PC-3 (cell line): Measurements from ENCODE around the gene TMEM18. TPM values are rescaled to one million over a fixed set of nuclear protein-coding genes. Genes with fewer than 3 reads are reported as not detected.

Experiments
- ATAC-seq: fragments of 200-7000 bp; cut with Tn5 transposase; 2 replicates; pipeline ENCODE4 v1.9.1; 2020; ENCODE audit warnings: mild to moderate bottlenecking, moderate library complexity
- BruUV-seq: library from RNA; stranded (reverse); fragments of 400-500 nt; replicated peaks from 2 replicates; lab custom pipeline; 2021; lab: Mats Ljungman, UMichigan
- CTCF ChIA-PET: fragments of 300-600 bp; sonication (Branson Sonifier 250); formaldehyde crosslinking; loops from one replicate; lab custom pipeline; 2022; ENCODE audit warnings: antibody characterized with exemption; lab: Charles Lee
- POLR2A ChIA-PET: fragments of 300-600 bp; sonication (Branson Sonifier 250); formaldehyde crosslinking; loops from one replicate; lab custom pipeline; 2022; ENCODE audit warnings: antibody characterized with exemption; ENCODE audit not compliant: unreplicated experiment; lab: Charles Lee
- DNase-seq: peaks from one replicate; pipeline ENCODE4 v3.0.0-alpha.2; 2015
- H2AFZ ChIP-seq: fragments of 300-600 bp; sonication (generic); 2 replicates; pipeline ENCODE4 v1.6.0; 2016; ENCODE audit warnings: antibody characterized with exemption, low read length
- H3F3A ChIP-seq: fragments of 300-600 bp; sonication (generic); one replicate; pipeline ENCODE4 v1.6.0; 2017; ENCODE audit warnings: antibody characterized with exemption, low read length, control low read depth, mild to moderate bottlenecking; ENCODE audit not compliant: unreplicated experiment
- H3K27ac ChIP-seq: fragments of 300-600 bp; sonication (generic); 2 replicates; pipeline ENCODE4 v1.5.1; 2016; ENCODE audit warnings: mild to moderate bottlenecking, low read length
- H3K27me3 ChIP-seq: fragments of 300-600 bp; sonication (generic); 2 replicates; pipeline ENCODE4 v1.6.1; 2016; ENCODE audit warnings: low read length, mixed read lengths
- H3K36me3 ChIP-seq: fragments of 300-600 bp; sonication (generic); 2 replicates; pipeline ENCODE4 v1.6.1; 2016; ENCODE audit warnings: low read depth, mixed run types, low read length, mixed read lengths
- H3K4me1 ChIP-seq: fragments of 300-600 bp; sonication (generic); 2 replicates; pipeline ENCODE4 v1.5.1; 2016; ENCODE audit warnings: low read length; ENCODE audit not compliant: insufficient read depth
- H3K4me2 ChIP-seq: fragments of 300-600 bp; sonication (generic); 2 replicates; pipeline ENCODE4 v1.6.0; 2016; ENCODE audit warnings: low read length
- H3K4me3 ChIP-seq: fragments of 300-600 bp; sonication (generic); 2 replicates; pipeline ENCODE4 v1.5.1; 2016; ENCODE audit warnings: mild to moderate bottlenecking, low read length, mixed read lengths
- H3K79me2 ChIP-seq: fragments of 300-600 bp; sonication (generic); 2 replicates; pipeline ENCODE4 v1.6.1; 2017; ENCODE audit warnings: low read length, mixed read lengths
- H3K9ac ChIP-seq: fragments of 300-600 bp; sonication (generic); 2 replicates; pipeline ENCODE4 v1.6.0; 2016; ENCODE audit warnings: mild to moderate bottlenecking, low read length
- H3K9me2 ChIP-seq: fragments of 300-600 bp; sonication (generic); replicated peaks from 2 replicates; pipeline ENCODE4 v1.6.1; 2016; ENCODE audit warnings: mixed run types, low read length, mixed read lengths
- H3K9me3 ChIP-seq: fragments of 300-600 bp; sonication (generic); 2 replicates; pipeline ENCODE4 v1.6.1; 2016; ENCODE audit warnings: low read length, mixed read lengths
- H4K20me1 ChIP-seq: fragments of 300-600 bp; sonication (generic); 2 replicates; pipeline ENCODE4 v1.6.1; 2016; ENCODE audit warnings: low read length, mixed read lengths
- EZH2 ChIP-seq: fragments of 300-600 bp; sonication (generic); IDR thresholded peaks from one replicate; pipeline ENCODE4 v1.6.1; 2017; ENCODE audit warnings: antibody characterized with exemption, mild to moderate bottlenecking, low read length; ENCODE audit not compliant: unreplicated experiment
- EZH2phosphoT487 ChIP-seq: fragments of 300-600 bp; sonication (generic); IDR thresholded peaks from 2 replicates; pipeline ENCODE4 v1.6.1; 2018; ENCODE audit warnings: mild to moderate bottlenecking, antibody characterized with exemption, low read length, borderline replicate concordance
- intact Hi-C: fragments of 100-400 bp; cut with micrococcal nuclease; formaldehyde crosslinking; loops from 2 replicates; pipeline ENCODE4 v1.9.0; 2023
- total RNA-seq: library from RNA; depleted of rRNA; stranded (reverse); fragments of >200 nt; gene quantifications from 2 replicates; pipeline ENCODE4 v1.2.3, GENCODE V29; 2014
- TF ChIP-seq, protein P1 (sequence below): fragments of 300-600 bp; sonication (generic); conservative IDR thresholded peaks from 2 replicates; pipeline ENCODE4 v1.5.1; 2017; ENCODE audit warnings: antibody characterized with exemption, low read depth, mild to moderate bottlenecking, low read length

Gene TMEM18
- total RNA-seq, 1 experiment from 2014 or later: 25.5 TPM

DNA sequence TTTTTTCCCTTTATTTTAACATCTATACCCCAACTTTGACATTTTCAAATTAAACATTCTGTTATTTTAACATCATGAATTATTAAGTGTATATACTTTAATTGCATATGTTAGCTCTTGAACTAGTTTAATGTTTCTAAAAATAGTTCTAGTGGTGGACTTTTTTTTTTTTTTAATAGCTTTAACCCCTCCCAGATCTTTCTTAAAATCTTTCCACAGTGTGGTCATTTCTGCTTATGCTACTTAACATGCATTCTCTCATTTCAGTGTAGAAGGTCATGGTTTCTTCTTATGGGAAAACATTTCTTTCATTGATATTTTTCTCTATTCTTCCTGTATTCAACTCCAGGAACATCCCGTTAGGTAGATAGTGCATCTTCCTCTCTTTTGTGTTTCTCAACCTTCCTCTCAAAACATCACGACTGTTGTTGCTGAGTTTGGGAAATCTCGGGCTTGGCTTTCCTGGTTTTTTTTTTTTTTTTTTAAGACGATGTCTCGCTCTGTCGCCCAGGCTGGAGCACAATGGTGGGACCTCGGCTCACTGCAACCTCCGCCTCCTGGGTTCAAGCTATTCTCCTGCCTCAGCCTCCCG lies 849 bp upstream of the TMEM18 start:
- CTCF ChIA-PET: no interaction called here
- H3K79me2 ChIP-seq: peaks cover 33% of the 10 kb centered on the region
- H4K20me1 ChIP-seq: peaks cover 22% of the 10 kb centered on the region
- peak overlapping the region; percentile 97 for H3K9ac ChIP-seq
- peak overlapping the region; percentile 75; the same call in 1 of the 2 replicates for H2AFZ ChIP-seq
- POLR2A ChIA-PET: interaction anchor here (0.6 to 0.7 kb wide), 2 partner anchors 49 to 63 kb away, joined by 3 to 4 read pairs; no protein-coding TSS in a partner anchor
- DNase-seq (no peak), ATAC-seq (no peak)
- peaks cover 9% of the 10 kb centered on the region for H3K36me3 ChIP-seq
- H3K4me2 ChIP-seq: peak overlapping the region; percentile 86
- H3K27ac ChIP-seq: peak overlapping the region; percentile 93; the same call in 1 of the 2 replicates
- H3K4me3 ChIP-seq: peak overlapping the region; percentile 80
- BruUV-seq: no TSS peak
- intact Hi-C loops: loop anchor here (2.0 to 10.0 kb wide), 3 partner anchors 63 to 1057 kb away; partner anchors contain the start of genes ACP1 and SH3YL1
- TF ChIP-seq EZH2phosphoT487 (no peak), EZH2 (no peak)
- TF ChIP-seq, protein P1, sequence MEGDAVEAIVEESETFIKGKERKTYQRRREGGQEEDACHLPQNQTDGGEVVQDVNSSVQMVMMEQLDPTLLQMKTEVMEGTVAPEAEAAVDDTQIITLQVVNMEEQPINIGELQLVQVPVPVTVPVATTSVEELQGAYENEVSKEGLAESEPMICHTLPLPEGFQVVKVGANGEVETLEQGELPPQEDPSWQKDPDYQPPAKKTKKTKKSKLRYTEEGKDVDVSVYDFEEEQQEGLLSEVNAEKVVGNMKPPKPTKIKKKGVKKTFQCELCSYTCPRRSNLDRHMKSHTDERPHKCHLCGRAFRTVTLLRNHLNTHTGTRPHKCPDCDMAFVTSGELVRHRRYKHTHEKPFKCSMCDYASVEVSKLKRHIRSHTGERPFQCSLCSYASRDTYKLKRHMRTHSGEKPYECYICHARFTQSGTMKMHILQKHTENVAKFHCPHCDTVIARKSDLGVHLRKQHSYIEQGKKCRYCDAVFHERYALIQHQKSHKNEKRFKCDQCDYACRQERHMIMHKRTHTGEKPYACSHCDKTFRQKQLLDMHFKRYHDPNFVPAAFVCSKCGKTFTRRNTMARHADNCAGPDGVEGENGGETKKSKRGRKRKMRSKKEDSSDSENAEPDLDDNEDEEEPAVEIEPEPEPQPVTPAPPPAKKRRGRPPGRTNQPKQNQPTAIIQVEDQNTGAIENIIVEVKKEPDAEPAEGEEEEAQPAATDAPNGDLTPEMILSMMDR: no peak
- H3K27me3 ChIP-seq: no peaks in the 10 kb centered on the region
- peaks cover 12% of the 10 kb centered on the region for H3F3A ChIP-seq
- H3K4me1 ChIP-seq: peaks cover 38% of the 10 kb centered on the region
- no peaks in the 10 kb centered on the region for H3K9me2 ChIP-seq
- no peaks in the 10 kb centered on the region for H3K9me3 ChIP-seq

DNA sequence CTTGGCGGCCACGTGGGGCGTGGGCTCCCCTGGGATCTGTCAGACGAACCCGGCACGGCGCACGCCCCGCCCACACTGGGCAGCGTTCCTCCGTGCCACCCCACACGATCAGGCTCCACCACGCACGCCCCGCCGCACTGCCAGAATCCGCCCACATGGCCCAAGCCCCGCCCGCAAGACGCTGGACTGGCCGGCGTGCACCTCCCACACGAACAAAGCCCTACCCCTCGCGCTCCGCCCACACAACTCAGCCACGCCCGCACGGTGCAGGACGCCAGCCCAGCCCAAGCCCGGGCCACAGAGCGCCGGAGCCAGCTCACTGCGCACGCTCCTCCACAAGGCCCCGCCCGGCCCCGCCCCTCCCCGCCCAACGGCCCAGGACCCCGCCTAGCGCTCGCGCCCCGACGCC lies 555 bp downstream of the TMEM18 start:
- no TSS peak for BruUV-seq
- peak overlapping the region; percentile 90 for H3K27ac ChIP-seq
- H3F3A ChIP-seq: peaks cover 12% of the 10 kb centered on the region
- peak overlapping the region; percentile 85 for H3K4me3 ChIP-seq
- H3K36me3 ChIP-seq: peaks cover 22% of the 10 kb centered on the region
- H3K27me3 ChIP-seq: no peaks in the 10 kb centered on the region
- peaks cover 40% of the 10 kb centered on the region for H3K4me1 ChIP-seq
- H3K9me2 ChIP-seq: no peaks in the 10 kb centered on the region
- H4K20me1 ChIP-seq: peaks cover 28% of the 10 kb centered on the region
- H2AFZ ChIP-seq: peak overlapping the region; percentile 49
- peak; percentile 97 for DNase-seq
- intact Hi-C loops: loop anchor here (2.0 to 10.0 kb wide), 3 partner anchors 64 to 1058 kb away; partner anchors contain the start of genes ACP1 and SH3YL1
- TF ChIP-seq EZH2phosphoT487 (no peak), EZH2 (no peak)
- TF ChIP-seq, protein P1: no peak
- H3K4me2 ChIP-seq: peak overlapping the region; percentile 97
- H3K9me3 ChIP-seq: no peaks in the 10 kb centered on the region
- ATAC-seq: peak; percentile 79
- CTCF ChIA-PET: interaction anchor here (0.7 kb wide), 1 partner anchor 1861 kb away, joined by 4 read pairs; no protein-coding TSS in a partner anchor
- peaks cover 43% of the 10 kb centered on the region for H3K79me2 ChIP-seq
- POLR2A ChIA-PET: no interaction called here
- peak overlapping the region; percentile 97 for H3K9ac ChIP-seq
